GM23248 (cell line): ENCODE results near the gene SYPL1. TPM values are rescaled to one million over a fixed set of nuclear protein-coding genes. Genes with fewer than 3 reads are reported as not detected.

Experiments used
- DNase-seq: peaks from one replicate; pipeline ENCODE4 v3.0.0-alpha.2; 2015
- H2AFZ ChIP-seq: fragments of 200-600 bp; sonication (generic); 2 replicates; pipeline ENCODE4 v1.6.1; 2016; ENCODE audit warnings: antibody characterized with exemption
- H3F3A ChIP-seq: fragments of 200-600 bp; sonication (generic); 2 replicates; pipeline ENCODE4 v1.6.1; 2016; ENCODE audit warnings: mild to moderate bottlenecking, antibody characterized with exemption, mixed run types; ENCODE audit not compliant: insufficient read depth
- H3K27ac ChIP-seq: fragments of 200-600 bp; sonication (generic); 2 replicates; pipeline ENCODE4 v1.5.1; 2016; ENCODE audit warnings: mild to moderate bottlenecking
- H3K27me3 ChIP-seq: fragments of 200-600 bp; sonication (generic); replicated peaks from 2 replicates; pipeline ENCODE4 v1.6.1; 2016; ENCODE audit warnings: mild to moderate bottlenecking; ENCODE audit not compliant: insufficient read depth
- H3K36me3 ChIP-seq: fragments of 200-600 bp; sonication (generic); 2 replicates; pipeline ENCODE4 v1.6.1; 2016; ENCODE audit warnings: low read depth, mild to moderate bottlenecking
- H3K4me1 ChIP-seq: fragments of 200-600 bp; sonication (generic); 2 replicates; pipeline ENCODE4 v1.6.1; 2016; ENCODE audit warnings: mild to moderate bottlenecking; ENCODE audit not compliant: insufficient read depth
- H3K4me2 ChIP-seq: fragments of 200-600 bp; sonication (generic); one replicate; pipeline ENCODE4 v1.6.1; 2016; ENCODE audit warnings: mild to moderate bottlenecking; ENCODE audit not compliant: unreplicated experiment
- H3K4me3 ChIP-seq: fragments of 200-600 bp; sonication (generic); 2 replicates; pipeline ENCODE4 v1.5.1; 2016; ENCODE audit warnings: mild to moderate bottlenecking
- H3K79me2 ChIP-seq: fragments of 200-600 bp; sonication (generic); 2 replicates; pipeline ENCODE4 v1.6.1; 2016; ENCODE audit warnings: mild to moderate bottlenecking; ENCODE audit not compliant: insufficient read depth
- H3K9ac ChIP-seq: fragments of 200-600 bp; sonication (generic); 2 replicates; pipeline ENCODE4 v1.6.1; 2016; ENCODE audit warnings: mild to moderate bottlenecking
- H3K9me2 ChIP-seq: fragments of 200-600 bp; sonication (generic); 2 replicates; pipeline ENCODE4 v1.6.1; 2016; ENCODE audit warnings: mixed run types, mild to moderate bottlenecking, moderate library complexity; ENCODE audit not compliant: insufficient read depth
- H3K9me3 ChIP-seq: fragments of 200-600 bp; sonication (generic); one replicate; pipeline ENCODE4 v1.6.1; 2017; ENCODE audit warnings: low read depth
- H4K20me1 ChIP-seq: fragments of 200-600 bp; sonication (generic); 2 replicates; pipeline ENCODE4 v1.6.0; 2016; ENCODE audit not compliant: insufficient read depth
- EZH2 ChIP-seq: fragments of 200-600 bp; sonication (generic); IDR thresholded peaks from 2 replicates; pipeline ENCODE4 v1.6.1; 2018; ENCODE audit warnings: antibody characterized with exemption, mild to moderate bottlenecking; ENCODE audit not compliant: insufficient read depth, poor library complexity, severe bottlenecking
- EZH2phosphoT487 ChIP-seq: fragments of 200-600 bp; sonication (generic); IDR thresholded peaks from 2 replicates; pipeline ENCODE4 v1.6.1; 2018; ENCODE audit warnings: antibody characterized with exemption, moderate library complexity, mild to moderate bottlenecking, low read depth; ENCODE audit not compliant: insufficient read depth
- WGBS, 2 experiments: methylation state at CpG; one replicate each; pipeline ENCODE4 v1.1.6; 2015 to 2017; ENCODE audit warnings: low lambda C conversion rate in 2 of 2, low coverage in 1 of 2; ENCODE audit errors: missing lambda C conversion rate in 2 of 2; 5-methylcytosine and 5-hydroxymethylcytosine counted together
- in situ Hi-C: fragments of 300-500 bp; cut with MboI; formaldehyde crosslinking; loops from 2 replicates; pipeline ENCODE4 v1.15.0; 2020
- polyA plus RNA-seq: library from polyadenylated mRNA; unstranded; fragments of >200 nt; fragmentation: Nextera tagmentation; extraction: Ambion mirVana; gene quantifications from 2 replicates; pipeline ENCODE4 v1.2.1, GENCODE V29; 2016
- total RNA-seq: library from RNA; depleted of rRNA; stranded (reverse); fragments of >200 nt; shearing (Covaris generic); gene quantifications from 2 replicates; pipeline ENCODE4 v1.2.3, GENCODE V29; 2014

SYPL1 gene
- total and polyA plus RNA-seq, 2 experiments from 2014 or later = 49.0 to 105 TPM

DNA sequence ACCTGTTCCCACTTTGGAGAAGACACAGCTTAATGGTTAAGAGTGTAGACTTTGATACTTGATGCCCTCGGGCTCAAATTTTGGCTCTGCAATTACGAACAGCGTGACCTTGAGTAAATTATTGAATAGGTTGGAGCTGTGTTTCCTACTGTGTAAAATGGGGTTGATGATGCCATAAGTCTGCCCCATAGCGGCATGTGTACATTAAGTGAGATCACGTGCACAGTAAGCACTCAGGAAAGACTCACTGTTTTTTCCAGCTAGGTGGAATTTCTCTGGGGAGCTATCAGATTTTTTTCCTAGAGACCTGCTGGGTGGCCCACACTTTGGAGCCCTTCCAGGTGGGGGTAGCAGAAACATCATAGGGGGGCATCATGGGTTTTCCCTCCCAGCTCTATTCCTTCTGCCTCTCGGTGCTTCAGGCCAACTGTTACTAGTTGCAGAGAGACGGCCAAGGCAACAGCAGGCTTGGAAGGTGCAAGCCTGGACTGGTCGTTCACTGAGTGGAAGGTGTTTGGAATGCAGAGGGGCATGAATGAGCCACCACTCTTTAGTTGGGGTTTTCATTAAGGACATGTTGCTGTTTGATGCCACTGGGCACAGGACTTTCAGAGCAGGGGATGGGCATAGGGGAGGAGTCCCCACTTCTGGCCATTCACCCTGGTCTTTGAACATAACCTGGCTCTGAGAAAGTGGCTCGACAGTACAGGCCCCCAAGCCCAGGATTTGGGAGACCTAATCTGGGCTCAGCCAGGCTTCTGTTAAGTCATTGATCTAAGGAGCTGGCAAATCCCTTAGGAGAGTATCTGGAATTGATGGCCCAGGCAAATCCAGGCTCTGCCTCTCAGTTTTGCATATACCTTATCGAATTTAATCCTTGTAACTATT lies 64.0 kb downstream of the SYPL1 start:
- in situ Hi-C loops = loop anchor here (10.0 kb wide), 2 partner anchors 283 to 403 kb away; no protein-coding TSS in a partner anchor
- no peaks in the 10 kb centered on the region for H4K20me1 ChIP-seq
- H3K9ac ChIP-seq = no peak overlapping the region
- TF ChIP-seq EZH2phosphoT487 (no peak), EZH2 (no peak)
- H3K4me2 ChIP-seq = no peak overlapping the region
- DNase-seq = no peak
- no peak overlapping the region for H3K27ac ChIP-seq
- peaks cover 13% of the 10 kb centered on the region; the same call in 1 of the 2 replicates for H3F3A ChIP-seq
- WGBS, 2 experiments = 87 to 88% methylated on average over 10 of the region's 10 CpGs
- H3K36me3 ChIP-seq = no peaks in the 10 kb centered on the region
- peaks cover 13% of the 10 kb centered on the region for H3K4me1 ChIP-seq
- H3K4me3 ChIP-seq = no peak overlapping the region
- H3K79me2 ChIP-seq = no peaks in the 10 kb centered on the region
- no peaks in the 10 kb centered on the region for H3K9me3 ChIP-seq
- H2AFZ ChIP-seq = no peak overlapping the region
- H3K9me2 ChIP-seq = no peaks in the 10 kb centered on the region
- peaks cover 8% of the 10 kb centered on the region for H3K27me3 ChIP-seq

DNA sequence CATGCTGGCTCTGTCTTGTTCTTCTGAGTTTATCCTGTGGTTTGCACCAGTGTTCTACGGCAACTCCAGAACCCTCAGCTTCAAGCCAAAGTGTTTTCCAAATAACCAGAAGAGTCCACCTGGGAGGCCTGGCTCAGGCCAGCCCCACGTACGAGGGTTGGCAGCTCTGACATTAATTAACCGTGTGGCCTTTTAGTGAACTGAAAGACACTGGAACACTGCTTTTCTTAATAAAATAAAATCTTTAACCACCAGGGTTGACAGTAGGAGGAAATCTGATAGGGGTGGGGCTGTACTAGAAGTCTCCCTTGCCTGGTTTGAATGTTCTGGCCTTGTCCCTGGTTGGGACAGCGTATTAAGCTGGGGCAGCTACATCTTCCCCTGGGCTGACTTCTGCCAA lies 64.9 kb downstream of the SYPL1 start:
- WGBS, 2 experiments = 71 to 74% methylated on average over 5 of the region's 5 CpGs
- Histone ChIP-seq H3K27me3 (peaks cover 8% of the 10 kb centered on the region), H3K4me2 (no peak overlapping the region), H3K36me3 (no peaks in the 10 kb centered on the region), H3K9ac (no peak overlapping the region), H3K9me3 (no peaks in the 10 kb centered on the region), H4K20me1 (no peaks in the 10 kb centered on the region), H3K4me3 (no peak overlapping the region), H3K4me1 (peaks cover 18% of the 10 kb centered on the region), H3K27ac (no peak overlapping the region), H3K9me2 (no peaks in the 10 kb centered on the region), H3K79me2 (no peaks in the 10 kb centered on the region), H3F3A (peaks cover 13% of the 10 kb centered on the region; the same call in 1 of the 2 replicates), H2AFZ (no peak overlapping the region)
- in situ Hi-C loops = loop anchor here (10.0 kb wide), 2 partner anchors 282 to 402 kb away; no protein-coding TSS in a partner anchor
- TF ChIP-seq EZH2phosphoT487 (no peak), EZH2 (no peak)
- no peak for DNase-seq

DNA sequence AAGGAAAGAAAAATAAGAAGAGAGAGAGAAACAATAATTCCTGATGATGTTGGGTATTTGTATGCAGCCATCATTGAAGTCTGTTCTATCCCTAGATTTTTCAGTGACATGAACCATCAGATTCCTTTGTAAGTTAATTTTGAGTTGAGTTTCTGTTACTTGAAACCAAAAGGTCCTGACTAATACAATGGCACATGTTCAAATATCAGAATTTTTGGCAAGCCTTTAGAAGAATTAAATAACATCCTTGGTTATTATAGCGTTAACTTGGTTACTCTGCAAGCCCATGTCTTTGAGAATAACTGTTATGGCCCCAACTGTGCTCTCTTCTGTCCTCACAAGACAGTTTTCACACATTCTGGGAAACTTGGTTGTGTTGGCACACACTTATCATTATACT lies 66.5 kb downstream of the SYPL1 start:
- Histone ChIP-seq H3K4me3 (no peak overlapping the region), H3K79me2 (no peaks in the 10 kb centered on the region), H3K9me2 (no peaks in the 10 kb centered on the region), H2AFZ (no peak overlapping the region), H3F3A (peaks cover 9% of the 10 kb centered on the region; the same call in 1 of the 2 replicates), H4K20me1 (no peaks in the 10 kb centered on the region), H3K27ac (no peak overlapping the region), H3K9me3 (no peaks in the 10 kb centered on the region), H3K36me3 (no peaks in the 10 kb centered on the region), H3K4me1 (peaks cover 23% of the 10 kb centered on the region), H3K9ac (no peak overlapping the region), H3K4me2 (no peak overlapping the region), H3K27me3 (peaks cover 8% of the 10 kb centered on the region)
- DNase-seq = peak; percentile 24
- TF ChIP-seq EZH2 (no peak), EZH2phosphoT487 (no peak)
- in situ Hi-C loops = loop anchor here (10.0 kb wide), 2 partner anchors 281 to 401 kb away; no protein-coding TSS in a partner anchor
- WGBS, 2 experiments = 88 to 94% methylated on average over 1 of the region's 1 CpG

DNA sequence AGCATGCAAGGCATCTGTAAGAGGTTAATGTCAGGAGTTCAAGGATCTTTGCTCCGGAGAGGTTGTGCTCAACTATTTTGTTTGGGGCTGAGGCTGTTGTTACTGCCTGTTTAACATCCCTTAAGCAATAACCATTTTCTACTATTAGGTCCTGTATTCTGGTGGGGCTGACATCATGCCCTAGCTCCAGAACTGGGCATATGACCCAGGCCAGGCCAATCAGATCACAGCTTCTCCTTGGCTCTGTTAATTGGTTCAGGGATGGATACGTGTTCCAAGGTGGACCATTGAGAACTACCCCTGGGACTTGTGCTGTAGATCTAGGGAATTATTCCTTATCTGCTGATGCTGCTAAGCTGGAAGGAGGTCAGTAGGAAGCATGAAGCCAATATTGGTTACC lies 67.0 kb downstream of the SYPL1 start:
- no peak overlapping the region for H3K4me3 ChIP-seq
- no peak overlapping the region for H3K4me2 ChIP-seq
- in situ Hi-C loops = loop anchor here (10.0 kb wide), 2 partner anchors 280 to 400 kb away; no protein-coding TSS in a partner anchor

More for the DNA sequence above, 67.0 kb downstream of the SYPL1 start:
- no peak for TF ChIP-seq EZH2
- Histone ChIP-seq H3K9ac (no peak overlapping the region), H3K4me1 (peaks cover 23% of the 10 kb centered on the region), H2AFZ (no peak overlapping the region), H3K9me3 (no peaks in the 10 kb centered on the region), H3K79me2 (no peaks in the 10 kb centered on the region), H3F3A (peaks cover 10% of the 10 kb centered on the region), H3K36me3 (no peaks in the 10 kb centered on the region), H4K20me1 (no peaks in the 10 kb centered on the region), H3K9me2 (no peaks in the 10 kb centered on the region), H3K27ac (no peak overlapping the region), H3K27me3 (peaks cover 8% of the 10 kb centered on the region)
- 94 to 100% methylated on average over 2 of the region's 2 CpGs for WGBS, 2 experiments
- peak; percentile 26 for DNase-seq
